Activated CD8-positive, alpha-beta memory T cell treated with anti-CD3 and anti-CD28 coated beads, Interleukin-2, amount 10 ng/mL, durations not matched to agents 7 days and 5 days (primary cell): ENCODE data around the gene INSYN1. TPM values are rescaled to one million over a fixed set of nuclear protein-coding genes. Genes with fewer than 3 reads are reported as not detected.
"Not testable (repeated sequence)": the region's sequence is repeated elsewhere in the genome, so short reads cannot be mapped to it uniquely, and the experiment has no call there.

ENCODE experiments used
- ATAC-seq: fragments of 150-1000 bp; cut with Tn5 transposase; one replicate; pipeline ENCODE4 v1.10.0; 2021; ENCODE audit warnings: moderate library complexity
- CTCF ChIA-PET: fragments of 350-600 bp; sonication (Branson Sonifier 250); formaldehyde crosslinking; loops from one replicate; lab custom pipeline; 2021; ENCODE audit warnings: antibody characterized with exemption; lab: Charles Lee
- DNase-seq: peaks from one replicate; pipeline ENCODE4 v3.0.0-alpha.2; 2020
- H3K27ac Mint-ChIP-seq: one replicate; pipeline ENCODE4 v1.8.0; 2021; ENCODE audit warnings: mild to moderate bottlenecking, mixed read lengths
- H3K27me3 Mint-ChIP-seq: one replicate; pipeline ENCODE4 v1.8.0; 2021; ENCODE audit warnings: mixed read lengths
- H3K36me3 Mint-ChIP-seq: one replicate; pipeline ENCODE4 v1.8.0; 2021; ENCODE audit warnings: mild to moderate bottlenecking, mixed read lengths
- H3K4me1 Mint-ChIP-seq: one replicate; pipeline ENCODE4 v1.8.0; 2021; ENCODE audit warnings: mixed read lengths
- H3K4me3 Mint-ChIP-seq: one replicate; pipeline ENCODE4 v1.8.0; 2021; ENCODE audit warnings: mild to moderate bottlenecking, moderate library complexity, mixed read lengths
- H3K9me3 Mint-ChIP-seq: one replicate; pipeline ENCODE4 v1.8.0; 2022; ENCODE audit warnings: low read depth, mixed read lengths
- total RNA-seq, 2 experiments: library from RNA; stranded (reverse); gene quantifications; one replicate each; pipeline ENCODE4 v1.2.3, GENCODE V29; 2021

Gene INSYN1
- total RNA-seq, 2 experiments from 2014 or later, result not detected

- ATAC-seq, result no peak
- CTCF ChIA-PET, result no interaction called here
- no peaks in the 10 kb centered on the region for H3K36me3 Mint-ChIP-seq
Observed at GRCh38 chr15:73732930-73733329, 20.2 kb downstream of the INSYN1 start.

GRCh38 chr15:73732051-73732450 is 21.1 kb downstream of the INSYN1 start:
- H3K9me3 Mint-ChIP-seq, H3K4me3 Mint-ChIP-seq, H3K36me3 Mint-ChIP-seq, DNase-seq, H3K27me3 Mint-ChIP-seq, CTCF ChIA-PET, H3K27ac Mint-ChIP-seq, H3K4me1 Mint-ChIP-seq, ATAC-seq: not testable (repeated sequence)

More at GRCh38 chr15:73732930-73733329, 20.2 kb downstream of the INSYN1 start:
- peaks cover 8% of the 10 kb centered on the region for H3K27me3 Mint-ChIP-seq
- H3K27ac Mint-ChIP-seq, result no peak overlapping the region
- no peaks in the 10 kb centered on the region for H3K9me3 Mint-ChIP-seq
- no peak for DNase-seq
- no peaks in the 10 kb centered on the region for H3K4me1 Mint-ChIP-seq
- no peak overlapping the region for H3K4me3 Mint-ChIP-seq

- ATAC-seq, result no peak
- Mint-ChIP-seq H3K36me3 (no peaks in the 10 kb centered on the region), H3K9me3 (no peaks in the 10 kb centered on the region), H3K4me1 (no peaks in the 10 kb centered on the region), H3K4me3 (no peak overlapping the region), H3K27ac (no peak overlapping the region), H3K27me3 (peaks cover 15% of the 10 kb centered on the region)
- no peak for DNase-seq
- CTCF ChIA-PET, result interaction anchor here (2.4 kb wide), 1 partner anchor 50 kb away, joined by 5 read pairs; no protein-coding TSS in a partner anchor
Observed at GRCh38 chr15:73727330-73727976, 25.7 kb downstream of the INSYN1 start.

- H3K4me3 Mint-ChIP-seq, result no peak overlapping the region
- CTCF ChIA-PET, result no interaction called here
- peaks cover 29% of the 10 kb centered on the region for H3K27me3 Mint-ChIP-seq
- H3K27ac Mint-ChIP-seq, result no peak overlapping the region
- ATAC-seq (no peak), DNase-seq (no peak)
- H3K9me3 Mint-ChIP-seq, result no peaks in the 10 kb centered on the region
- no peaks in the 10 kb centered on the region for H3K4me1 Mint-ChIP-seq
- H3K36me3 Mint-ChIP-seq, result no peaks in the 10 kb centered on the region
Observed at GRCh38 chr15:73724212-73724611, 28.9 kb downstream of the INSYN1 start.

GRCh38 chr15:73723191-73723590 is 30.0 kb downstream of the INSYN1 start:
- Mint-ChIP-seq H3K36me3 (no peaks in the 10 kb centered on the region), H3K9me3 (no peaks in the 10 kb centered on the region), H3K27ac (no peak overlapping the region), H3K4me1 (no peaks in the 10 kb centered on the region), H3K4me3 (no peak overlapping the region), H3K27me3 (peaks cover 33% of the 10 kb centered on the region)
- no peak for DNase-seq
- CTCF ChIA-PET, result interaction anchor here (1.6 kb wide), 1 partner anchor 18 kb away, joined by 4 read pairs; no protein-coding TSS in a partner anchor
- no peak for ATAC-seq

GRCh38 chr15:73722425-73722824 is 30.7 kb downstream of the INSYN1 start:
- no peak overlapping the region for H3K4me3 Mint-ChIP-seq
- H3K36me3 Mint-ChIP-seq, result no peaks in the 10 kb centered on the region
- no peaks in the 10 kb centered on the region for H3K9me3 Mint-ChIP-seq
- H3K27me3 Mint-ChIP-seq, result peaks cover 36% of the 10 kb centered on the region
- CTCF ChIA-PET, result interaction anchor here (1.6 kb wide), 1 partner anchor 17 kb away, joined by 4 read pairs; no protein-coding TSS in a partner anchor
- no peak overlapping the region for H3K27ac Mint-ChIP-seq
- ATAC-seq, result no peak
- no peaks in the 10 kb centered on the region for H3K4me1 Mint-ChIP-seq
- no peak for DNase-seq

GRCh38 chr15:73718694-73719093 is 34.5 kb downstream of the INSYN1 start:
- H3K27me3 Mint-ChIP-seq, result peaks cover 30% of the 10 kb centered on the region
- no peaks in the 10 kb centered on the region for H3K9me3 Mint-ChIP-seq
- no peaks in the 10 kb centered on the region for H3K4me1 Mint-ChIP-seq
- no peak overlapping the region for H3K27ac Mint-ChIP-seq
- no peak overlapping the region for H3K4me3 Mint-ChIP-seq
- DNase-seq (no peak), ATAC-seq (no peak)
- CTCF ChIA-PET, result interaction anchor here (1.0 kb wide), 1 partner anchor 20 kb away, joined by 3 read pairs; no protein-coding TSS in a partner anchor
- H3K36me3 Mint-ChIP-seq, result no peaks in the 10 kb centered on the region

- no peaks in the 10 kb centered on the region for H3K9me3 Mint-ChIP-seq
- H3K4me1 Mint-ChIP-seq, result no peaks in the 10 kb centered on the region
- ATAC-seq (no peak), DNase-seq (no peak)
- CTCF ChIA-PET, result interaction anchor here (0.8 to 1.0 kb wide), 2 partner anchors 19 to 81 kb away, joined by 3 to 4 read pairs; no protein-coding TSS in a partner anchor
- H3K27ac Mint-ChIP-seq, result no peak overlapping the region
- H3K27me3 Mint-ChIP-seq, result peaks cover 32% of the 10 kb centered on the region
- H3K36me3 Mint-ChIP-seq, result no peaks in the 10 kb centered on the region
- H3K4me3 Mint-ChIP-seq, result no peak overlapping the region
Observed at GRCh38 chr15:73717802-73718201, 35.3 kb downstream of the INSYN1 start.

- Mint-ChIP-seq H3K27me3 (peaks cover 29% of the 10 kb centered on the region), H3K4me3 (no peak overlapping the region), H3K36me3 (no peaks in the 10 kb centered on the region), H3K9me3 (no peaks in the 10 kb centered on the region), H3K27ac (no peak overlapping the region), H3K4me1 (no peaks in the 10 kb centered on the region)
- ATAC-seq (no peak), DNase-seq (no peak)
- CTCF ChIA-PET, result interaction anchor here (0.8 to 1.9 kb wide), 2 partner anchors 81 kb away, joined by 4 to 5 read pairs; no protein-coding TSS in a partner anchor
Observed at GRCh38 chr15:73717206-73717605, 35.9 kb downstream of the INSYN1 start.

GRCh38 chr15:73716417-73716816 is 36.7 kb downstream of the INSYN1 start:
- H3K4me1 Mint-ChIP-seq, result no peaks in the 10 kb centered on the region
- no peaks in the 10 kb centered on the region for H3K9me3 Mint-ChIP-seq
- H3K27me3 Mint-ChIP-seq, result peaks cover 28% of the 10 kb centered on the region
- DNase-seq, result no peak
- no peak overlapping the region for H3K4me3 Mint-ChIP-seq
- H3K36me3 Mint-ChIP-seq, result no peaks in the 10 kb centered on the region
- no peak overlapping the region for H3K27ac Mint-ChIP-seq
- ATAC-seq, result no peak
- CTCF ChIA-PET, result interaction anchor here (1.9 kb wide), 1 partner anchor 80 kb away, joined by 5 read pairs; no protein-coding TSS in a partner anchor

- H3K9me3 Mint-ChIP-seq, result no peaks in the 10 kb centered on the region
- peaks cover 26% of the 10 kb centered on the region for H3K27me3 Mint-ChIP-seq
- CTCF ChIA-PET, result interaction anchor here (0.9 to 1.9 kb wide), 2 partner anchors 10 to 79 kb away, joined by 4 to 5 read pairs; no protein-coding TSS in a partner anchor
- DNase-seq, result no peak
- H3K4me1 Mint-ChIP-seq, result no peaks in the 10 kb centered on the region
- H3K27ac Mint-ChIP-seq, result no peak overlapping the region
- ATAC-seq, result no peak
- H3K36me3 Mint-ChIP-seq, result no peaks in the 10 kb centered on the region
- H3K4me3 Mint-ChIP-seq, result no peak overlapping the region
Observed at GRCh38 chr15:73715417-73715816, 37.7 kb downstream of the INSYN1 start.

- ATAC-seq (no peak), DNase-seq (no peak)
- Mint-ChIP-seq H3K36me3 (no peaks in the 10 kb centered on the region), H3K4me1 (no peaks in the 10 kb centered on the region), H3K4me3 (no peak overlapping the region), H3K9me3 (no peaks in the 10 kb centered on the region), H3K27me3 (peaks cover 21% of the 10 kb centered on the region), H3K27ac (no peak overlapping the region)
- CTCF ChIA-PET, result interaction anchor here (0.9 kb wide), 1 partner anchor 9 kb away, joined by 4 read pairs; no protein-coding TSS in a partner anchor
Observed at GRCh38 chr15:73714695-73715301, 38.4 kb downstream of the INSYN1 start.

- Mint-ChIP-seq H3K4me1 (no peaks in the 10 kb centered on the region), H3K36me3 (no peaks in the 10 kb centered on the region), H3K27me3 (peaks cover 11% of the 10 kb centered on the region), H3K4me3 (no peak overlapping the region), H3K27ac (no peak overlapping the region), H3K9me3 (no peaks in the 10 kb centered on the region)
- CTCF ChIA-PET, result interaction anchor here (0.6 kb wide), 2 partner anchors 48 to 842 kb away, joined by 3 to 4 read pairs; no protein-coding TSS in a partner anchor
- DNase-seq (no peak), ATAC-seq (no peak)
Observed at GRCh38 chr15:73712107-73712506, 41.0 kb downstream of the INSYN1 start.
